ENCODE data around the gene GPR83. TPM values are rescaled to one million over a fixed set of nuclear protein-coding genes. Genes with fewer than 3 reads are reported as not detected.

GPR83 gene
- total RNA-seq, 1 donor from 2014 or later = 0.09 TPM

DNA sequence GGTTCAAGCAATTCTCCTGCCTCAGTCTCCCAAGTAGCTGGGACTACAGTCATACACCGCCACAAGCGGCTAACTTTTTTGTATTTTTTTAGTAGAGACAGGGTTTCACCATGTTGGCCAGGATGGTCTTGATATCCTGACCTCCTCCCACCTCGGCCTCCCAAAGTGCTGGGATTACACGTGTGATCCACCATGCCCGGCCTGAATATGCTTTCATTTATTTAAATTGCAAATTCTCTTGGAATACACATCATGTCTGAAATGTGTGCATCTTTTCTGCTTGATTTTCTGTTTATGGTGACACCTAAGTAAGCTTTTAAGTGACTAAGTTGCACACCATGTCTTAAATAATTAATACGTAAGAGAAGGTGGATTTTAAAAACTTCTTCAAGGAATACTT is 65.2 kb downstream of the GPR83 start:
- Mint-ChIP-seq H3K9me3 (peaks cover 5% of the 10 kb centered on the region), H3K36me3 (no peaks in the 10 kb centered on the region), H3K4me3 (no peak overlapping the region), H3K27ac (no peak overlapping the region), H3K4me1 (no peaks in the 10 kb centered on the region), H3K27me3 (ENCODE audit: low read depth) (peaks cover 3% of the 10 kb centered on the region)
- TF ChIP-seq, protein P1, sequence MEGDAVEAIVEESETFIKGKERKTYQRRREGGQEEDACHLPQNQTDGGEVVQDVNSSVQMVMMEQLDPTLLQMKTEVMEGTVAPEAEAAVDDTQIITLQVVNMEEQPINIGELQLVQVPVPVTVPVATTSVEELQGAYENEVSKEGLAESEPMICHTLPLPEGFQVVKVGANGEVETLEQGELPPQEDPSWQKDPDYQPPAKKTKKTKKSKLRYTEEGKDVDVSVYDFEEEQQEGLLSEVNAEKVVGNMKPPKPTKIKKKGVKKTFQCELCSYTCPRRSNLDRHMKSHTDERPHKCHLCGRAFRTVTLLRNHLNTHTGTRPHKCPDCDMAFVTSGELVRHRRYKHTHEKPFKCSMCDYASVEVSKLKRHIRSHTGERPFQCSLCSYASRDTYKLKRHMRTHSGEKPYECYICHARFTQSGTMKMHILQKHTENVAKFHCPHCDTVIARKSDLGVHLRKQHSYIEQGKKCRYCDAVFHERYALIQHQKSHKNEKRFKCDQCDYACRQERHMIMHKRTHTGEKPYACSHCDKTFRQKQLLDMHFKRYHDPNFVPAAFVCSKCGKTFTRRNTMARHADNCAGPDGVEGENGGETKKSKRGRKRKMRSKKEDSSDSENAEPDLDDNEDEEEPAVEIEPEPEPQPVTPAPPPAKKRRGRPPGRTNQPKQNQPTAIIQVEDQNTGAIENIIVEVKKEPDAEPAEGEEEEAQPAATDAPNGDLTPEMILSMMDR (IDR thresholded peaks at IDR 0.05; ENCODE audit: unreplicated experiment) = no peak
- no peak for DNase-seq (ENCODE audit: low spot score in 2 of 2, unreplicated experiment in 2 of 2)

DNA sequence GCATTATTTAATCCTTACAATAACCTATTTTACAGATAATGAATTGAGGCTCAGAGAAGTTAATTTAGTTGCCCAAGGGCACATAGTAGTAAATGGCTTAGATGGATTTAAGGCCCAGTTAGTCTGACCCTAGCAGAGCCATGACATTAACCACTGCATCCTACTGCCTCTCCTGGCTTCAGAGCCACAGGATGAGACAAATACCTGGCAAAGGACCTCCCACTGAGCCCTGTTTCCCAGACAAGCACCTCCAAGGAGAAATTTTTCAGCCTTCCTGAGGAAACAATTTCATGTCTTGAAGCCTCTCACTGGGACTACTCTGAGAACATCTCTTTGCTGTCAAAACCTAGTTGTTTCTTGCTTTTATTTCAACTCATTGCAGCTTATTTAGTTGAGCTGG is 68.4 kb downstream of the GPR83 start:
- TF ChIP-seq, protein P1 (IDR thresholded peaks at IDR 0.05; ENCODE audit: unreplicated experiment) = no peak
- H3K4me1 Mint-ChIP-seq = peaks cover 6% of the 10 kb centered on the region
- no peaks in the 10 kb centered on the region for H3K9me3 Mint-ChIP-seq

DNA sequence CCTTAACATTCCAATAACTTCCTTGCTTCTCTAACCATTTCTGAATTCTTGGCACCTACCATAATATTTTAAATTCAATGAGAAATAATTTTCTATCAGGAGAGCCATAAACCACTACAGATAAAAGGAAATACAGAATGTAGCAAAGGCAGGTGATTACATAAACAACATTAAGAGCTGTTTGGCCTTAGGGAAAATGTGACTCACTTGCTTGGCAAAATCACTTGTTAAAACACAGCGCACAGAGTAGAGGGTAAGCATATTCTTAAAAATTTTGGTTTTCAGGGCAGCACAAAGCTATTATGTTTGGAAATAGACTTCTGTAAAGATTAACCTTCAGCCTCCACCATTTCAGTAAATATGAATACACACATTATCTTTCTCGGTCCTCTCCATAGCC is 70.4 kb downstream of the GPR83 start:
- peaks cover 10% of the 10 kb centered on the region for H3K27me3 Mint-ChIP-seq (ENCODE audit: low read depth)
- no peaks in the 10 kb centered on the region for H3K36me3 Mint-ChIP-seq
- H3K27ac Mint-ChIP-seq = no peak overlapping the region
- peaks cover 5% of the 10 kb centered on the region for H3K9me3 Mint-ChIP-seq
- no peak for DNase-seq (ENCODE audit: low spot score in 2 of 2, unreplicated experiment in 2 of 2)
- TF ChIP-seq, protein P1 (IDR thresholded peaks at IDR 0.05; ENCODE audit: unreplicated experiment) = no peak
- no peak overlapping the region for H3K4me3 Mint-ChIP-seq
- H3K4me1 Mint-ChIP-seq = peaks cover 6% of the 10 kb centered on the region

More for the DNA sequence above, 68.4 kb downstream of the GPR83 start:
- H3K27me3 Mint-ChIP-seq (ENCODE audit: low read depth) = peaks cover 5% of the 10 kb centered on the region
- no peak overlapping the region for H3K4me3 Mint-ChIP-seq
- H3K36me3 Mint-ChIP-seq = no peaks in the 10 kb centered on the region
- H3K27ac Mint-ChIP-seq = no peak overlapping the region
- no peak for DNase-seq (ENCODE audit: low spot score in 2 of 2, unreplicated experiment in 2 of 2)

DNA sequence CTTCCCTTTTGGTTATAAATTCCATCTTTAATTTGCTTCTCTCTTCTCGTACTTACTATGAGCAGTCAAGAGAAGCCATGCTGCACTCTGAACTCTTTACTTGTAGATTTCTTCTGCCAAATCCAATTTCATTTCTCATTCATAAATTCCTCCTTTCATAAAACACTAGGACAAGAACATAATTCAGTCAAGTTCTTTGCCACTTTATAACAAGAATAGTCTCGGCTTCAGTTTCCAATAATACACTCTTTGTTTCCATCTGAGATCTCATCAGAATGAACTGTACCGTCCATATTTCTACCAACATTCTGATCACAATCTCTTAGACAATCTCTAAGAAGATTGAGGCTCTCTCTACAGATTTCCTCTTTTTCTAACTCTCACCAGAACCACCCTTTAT is 71.7 kb downstream of the GPR83 start:
- Mint-ChIP-seq H3K4me3 (no peak overlapping the region), H3K9me3 (peaks cover 5% of the 10 kb centered on the region)
- TF ChIP-seq, protein P1 (IDR thresholded peaks at IDR 0.05; ENCODE audit: unreplicated experiment) = no peak

DNA sequence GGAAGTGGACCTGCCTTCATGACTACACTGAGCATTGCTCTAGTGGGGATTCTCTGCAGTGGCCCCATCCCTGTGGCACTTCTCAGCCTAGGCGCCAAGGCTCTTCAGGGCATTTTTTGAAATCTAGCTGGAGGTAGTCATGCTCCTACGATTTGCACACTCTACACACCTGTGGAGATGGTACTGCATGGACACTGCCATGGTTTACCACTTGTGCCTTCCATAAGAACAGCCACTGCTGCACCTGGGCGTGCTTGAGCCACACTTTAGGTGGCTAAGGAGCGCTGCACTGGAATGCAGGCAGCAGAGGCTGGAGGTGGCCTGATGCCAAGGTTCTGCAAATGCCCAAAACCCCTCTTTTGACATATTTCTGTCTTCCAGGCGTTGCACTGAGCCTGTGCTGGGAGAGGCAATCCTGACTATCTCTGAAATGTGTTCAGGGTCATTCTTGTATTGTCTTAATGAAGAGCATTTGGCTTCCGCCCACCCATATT is 72.6 kb downstream of the GPR83 start:
- Mint-ChIP-seq H3K27me3 (ENCODE audit: low read depth) (peaks cover 20% of the 10 kb centered on the region), H3K4me3 (no peak overlapping the region), H3K27ac (no peak overlapping the region), H3K9me3 (peaks cover 5% of the 10 kb centered on the region), H3K36me3 (no peaks in the 10 kb centered on the region), H3K4me1 (peaks cover 6% of the 10 kb centered on the region)
- TF ChIP-seq, protein P1 (IDR thresholded peaks at IDR 0.05; ENCODE audit: unreplicated experiment) = no peak
- DNase-seq (ENCODE audit: low spot score in 2 of 2, unreplicated experiment in 2 of 2) = no peak

More for the DNA sequence above, 71.7 kb downstream of the GPR83 start:
- peaks cover 17% of the 10 kb centered on the region for H3K27me3 Mint-ChIP-seq (ENCODE audit: low read depth)
- H3K36me3 Mint-ChIP-seq = no peaks in the 10 kb centered on the region
- no peak for DNase-seq (ENCODE audit: low spot score in 2 of 2, unreplicated experiment in 2 of 2)
- peaks cover 6% of the 10 kb centered on the region for H3K4me1 Mint-ChIP-seq
- H3K27ac Mint-ChIP-seq = no peak overlapping the region

Other genes with a start within 250 kb of the GPR83 start
- not detected in 3 replicates for gene IZUMO1R, start 96.8 kb downstream of the GPR83 start, total RNA-seq
- 36.4 to 39.4 TPM (median 39.2 TPM) in 3 replicates for gene MRE11, start 92.4 kb upstream of the GPR83 start, total RNA-seq
- gene ANKRD49, start 92.6 kb upstream of the GPR83 start, total RNA-seq = 16.6 to 18.9 TPM (median 16.6 TPM) in 3 replicates
- gene C11orf97, start 111.0 kb upstream of the GPR83 start, total RNA-seq = not detected in 3 replicates
- 12.9 to 14.0 TPM (median 12.9 TPM) in 3 replicates for gene FUT4, start 142.5 kb upstream of the GPR83 start, total RNA-seq
- gene PIWIL4, start 165.9 kb upstream of the GPR83 start, total RNA-seq = 4.1 to 5.0 TPM (median 4.9 TPM) in 3 replicates